H1 (cell line): Measurements from ENCODE around the gene XKR7. TPM values are rescaled to one million over a fixed set of nuclear protein-coding genes. Genes with fewer than 3 reads are reported as not detected.
"Not testable (repeated sequence)": the region's sequence is repeated elsewhere in the genome, so short reads cannot be mapped to it uniquely, and the experiment has no call there.

Experiments
- CTCF ChIA-PET: fragments of 300-600 bp; sonication (Branson Sonifier 250); formaldehyde crosslinking; loops from one replicate; lab custom pipeline; 2021; ENCODE audit not compliant: partially characterized antibody; lab: Charles Lee
- POLR2A ChIA-PET: fragments of 300-600 bp; sonication (Branson Sonifier 250); formaldehyde crosslinking; loops from one replicate; lab custom pipeline; 2021; ENCODE audit warnings: inconsistent platforms; ENCODE audit not compliant: partially characterized antibody; lab: Charles Lee
- DNase-seq, 2 experiments: peaks; one replicate each; pipeline versions ENCODE4 v3.0.0 to v3.0.0-alpha.2; 2010 to 2022; ENCODE audit warnings: low spot score in 2 of 2, low read depth in 1 of 2, mixed read lengths in 1 of 2
- FAIRE-seq: peaks from 2 replicates; lab custom pipeline; 2011; peaks lifted over from hg19 to GRCh38; lab: Jason Lieb, UNC
- H2AFZ ChIP-seq: 2 replicates; pipeline ENCODE4 v1.8.1; 2012; ENCODE audit warnings: low read length, inconsistent platforms
- H2AK5ac ChIP-seq: 2 replicates; pipeline ENCODE4 v1.6.1; 2013; ENCODE audit warnings: low read depth, low read length
- H2BK120ac ChIP-seq: replicated peaks from 2 replicates; pipeline ENCODE3; 2013; ENCODE audit warnings: low read depth, low read length, inconsistent platforms
- H2BK12ac ChIP-seq: 2 replicates; pipeline ENCODE4 v1.6.1; 2013; ENCODE audit warnings: low read depth, low read length
- H2BK15ac ChIP-seq: 2 replicates; pipeline ENCODE4 v1.6.1; 2013; ENCODE audit warnings: low read length
- H2BK20ac ChIP-seq: 2 replicates; pipeline ENCODE4 v1.6.1; 2013; ENCODE audit warnings: low read length
- H2BK5ac ChIP-seq: 2 replicates; pipeline ENCODE4 v1.6.1; 2013; ENCODE audit warnings: low read depth, low read length
- H3K14ac ChIP-seq: 2 replicates; pipeline ENCODE4 v1.6.1; 2013; ENCODE audit warnings: inconsistent platforms; ENCODE audit not compliant: insufficient read length
- H3K18ac ChIP-seq: 2 replicates; pipeline ENCODE4 v1.6.1; 2013; ENCODE audit warnings: low read length; ENCODE audit errors: extremely low read depth
- H3K23ac ChIP-seq: 2 replicates; pipeline ENCODE4 v1.6.1; 2013; ENCODE audit warnings: inconsistent platforms; ENCODE audit not compliant: insufficient read length
- H3K23me2 ChIP-seq: 2 replicates; pipeline ENCODE4 v1.6.1; 2013; ENCODE audit warnings: low read depth, low read length
- H3K27ac ChIP-seq: 2 replicates; pipeline ENCODE4 v1.6.1; 2011; ENCODE audit warnings: low read depth, low read length, inconsistent platforms
- H3K27me3 ChIP-seq, 4 experiments: replicated peaks in 1 of 4; 1 replicate in 1 of 4; 2 replicates in 3 of 4; pipeline versions ENCODE4 v1.6.1 to v1.8.1; 2011 to 2013; ENCODE audit warnings: low read length in 3 of 4, mild to moderate bottlenecking in 3 of 4, inconsistent platforms in 2 of 4, mixed read lengths in 2 of 4, moderate library complexity in 1 of 4; ENCODE audit not compliant: control insufficient read depth in 3 of 4, insufficient read depth in 3 of 4; ENCODE audit errors: extremely low read depth in 1 of 4
- H3K36me3 ChIP-seq, 4 experiments: 2 replicates each; pipeline versions ENCODE4 v1.6.1 to v1.8.1; 2011 to 2013; ENCODE audit warnings: mild to moderate bottlenecking in 4 of 4, low read length in 3 of 4, moderate library complexity in 2 of 4, control low read depth in 1 of 4, inconsistent platforms in 1 of 4; ENCODE audit not compliant: insufficient read depth in 4 of 4, control insufficient read depth in 2 of 4
- H3K4ac ChIP-seq: replicated peaks from 2 replicates; pipeline ENCODE3; 2013; ENCODE audit warnings: low read length, low read depth, mixed read lengths, inconsistent platforms; ENCODE audit not compliant: insufficient read length
- H3K4me1 ChIP-seq, 4 experiments: replicated peaks in 1 of 4; 1 replicate in 1 of 4; 2 replicates in 3 of 4; pipeline versions ENCODE4 v1.6.1 to v1.8.1; 2011 to 2013; ENCODE audit warnings: low read length in 3 of 4, inconsistent platforms in 2 of 4, mixed read lengths in 1 of 4; ENCODE audit not compliant: insufficient read depth in 4 of 4, control insufficient read depth in 3 of 4
- H3K4me2 ChIP-seq, 2 experiments: 2 replicates each; pipeline versions ENCODE4 v1.6.1 to v1.8.1; 2011 to 2013; ENCODE audit warnings: low read depth in 2 of 2, low read length in 2 of 2, control low read depth in 1 of 2, inconsistent platforms in 1 of 2, mild to moderate bottlenecking in 1 of 2; ENCODE audit not compliant: insufficient read depth in 1 of 2
- H3K4me3 ChIP-seq, 4 experiments: fragments of 200-600, 300-600 bp in 1 of 4; sonication (generic), shearing (Covaris generic), sonication (Bioruptor Twin) in 1 of 4; 2 replicates each; pipeline versions ENCODE4 v1.5.1 to v1.8.1; 2011 to 2016; ENCODE audit warnings: low read length in 4 of 4, low read depth in 3 of 4, control low read depth in 2 of 4, inconsistent platforms in 2 of 4, mild to moderate bottlenecking in 2 of 4, mixed read lengths in 1 of 4, moderate library complexity in 1 of 4; ENCODE audit not compliant: insufficient read depth in 2 of 4; ENCODE audit errors: extremely low read depth in 1 of 4
- H3K56ac ChIP-seq: replicated peaks from 2 replicates; pipeline ENCODE3; 2013; ENCODE audit warnings: low read depth, mild to moderate bottlenecking, mixed read lengths, low read length, inconsistent platforms; ENCODE audit not compliant: insufficient read length
- H3K79me1 ChIP-seq: 2 replicates; pipeline ENCODE4 v1.6.1; 2013; ENCODE audit warnings: low read depth, low read length, control low read depth
- H3K79me2 ChIP-seq, 2 experiments: 2 replicates each; pipeline versions ENCODE4 v1.6.1 to v1.8.1; 2012 to 2013; ENCODE audit warnings: low read length in 2 of 2, mild to moderate bottlenecking in 2 of 2, inconsistent platforms in 1 of 2; ENCODE audit not compliant: insufficient read depth in 2 of 2, control insufficient read depth in 1 of 2
- H3K9ac ChIP-seq, 4 experiments: replicated peaks in 1 of 4; 1 replicate in 1 of 4; 2 replicates in 3 of 4; pipeline versions ENCODE4 v1.6.1 to v1.8.1; 2011 to 2013; ENCODE audit warnings: low read depth in 3 of 4, low read length in 3 of 4, control low read depth in 2 of 4, mild to moderate bottlenecking in 2 of 4, moderate library complexity in 2 of 4, inconsistent platforms in 1 of 4; ENCODE audit errors: extremely low read depth in 1 of 4
- H3K9me3 ChIP-seq, 2 experiments: 2 replicates each; pipeline versions ENCODE4 v1.6.1 to v1.8.1; 2012 to 2013; ENCODE audit warnings: mild to moderate bottlenecking in 2 of 2, moderate library complexity in 2 of 2, control low read depth in 1 of 2, inconsistent platforms in 1 of 2, low read depth in 1 of 2, low read length in 1 of 2, mixed read lengths in 1 of 2; ENCODE audit not compliant: insufficient read depth in 2 of 2
- H4K20me1 ChIP-seq, 2 experiments: replicated peaks in 1 of 2; 2 replicates each; pipeline versions ENCODE3 to v1.8.1; 2011 to 2013; ENCODE audit warnings: inconsistent platforms in 2 of 2, low read length in 2 of 2, mild to moderate bottlenecking in 1 of 2; ENCODE audit not compliant: insufficient read depth in 2 of 2, control insufficient read depth in 1 of 2
- H4K5ac ChIP-seq: 2 replicates; pipeline ENCODE4 v1.6.1; 2013; ENCODE audit warnings: low read length, low read depth, mixed read lengths, inconsistent platforms; ENCODE audit not compliant: insufficient read length
- H4K8ac ChIP-seq: 2 replicates; pipeline ENCODE4 v1.8.0; 2013; ENCODE audit warnings: mild to moderate bottlenecking, moderate library complexity, low read length, inconsistent platforms; ENCODE audit not compliant: insufficient read depth; ENCODE audit errors: extremely low read depth
- H4K91ac ChIP-seq: replicated peaks from 2 replicates; pipeline ENCODE3; 2013; ENCODE audit warnings: low read length, mixed read lengths, inconsistent platforms; ENCODE audit not compliant: insufficient read length
- WGBS, 2 experiments: shearing (Covaris generic) in 1 of 2; methylation state at CpG; one replicate each; pipeline versions ENCODE4 v1.1.6 to v1.1.7; 2013 to 2015; ENCODE audit warnings: low lambda C conversion rate in 2 of 2, mixed read lengths in 2 of 2, inconsistent platforms in 1 of 2, low coverage in 1 of 2, missing lambda C conversion rate in 1 of 2; ENCODE audit not compliant: insufficient replicate concordance in 2 of 2, insufficient coverage in 1 of 2, insufficient read length in 1 of 2; ENCODE audit errors: extremely low coverage in 1 of 2, missing lambda C conversion rate in 1 of 2; 5-methylcytosine and 5-hydroxymethylcytosine counted together
- polyA plus RNA-seq, 7 experiments: library from polyadenylated mRNA; depleted of rRNA in 3 of 7; stranded (reverse) in 5 of 7; unstranded in 2 of 7; fragments of >200 nt in 5 of 7; fragments of 200-250 nt in 2 of 7; gene quantifications; 1 replicate in 5 of 7; 2 replicates in 1 of 7; 4 replicates in 1 of 7; pipeline versions ENCODE4 v1.2.1 to v1.2.3, GENCODE V29; 2011 to 2013; ENCODE audit warnings: missing spikeins in 2 of 7, mixed read lengths in 2 of 7
- total RNA-seq: library from RNA; stranded (reverse); fragmentation: NEBNext Ultra II Directional; extraction: Animal tissue kit (Norgen Biotek cat#: 25700); gene quantifications from 2 replicates; pipeline ENCODE4 v1.2.1, GENCODE V29; 2021

XKR7 gene
- total and polyA plus RNA-seq, 2 of the 8 experiments (the other 6 are each of a cell fraction or from before 2014, with no cell fraction given), result 1.8 to 2.4 TPM

DNA sequence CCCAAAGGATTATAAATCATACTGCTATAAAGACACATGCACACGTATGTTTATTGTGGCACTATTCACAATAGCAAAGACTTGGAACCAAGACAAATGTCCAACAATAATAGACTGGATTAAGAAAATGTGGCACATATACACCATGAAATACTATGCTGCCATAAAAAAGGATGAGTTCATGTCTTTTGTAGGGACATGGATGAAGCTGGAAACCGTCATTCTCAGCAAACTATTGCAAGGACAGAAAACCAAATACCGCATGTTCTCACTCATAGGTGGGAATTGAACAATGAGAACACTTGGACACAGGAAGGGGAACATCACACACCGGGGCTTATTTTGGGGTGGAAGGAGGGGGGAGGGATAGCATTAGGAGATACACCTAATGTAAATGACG lies 46.5 kb upstream of the XKR7 start:
- H3K27me3 ChIP-seq, H4K5ac ChIP-seq, H3K79me1 ChIP-seq, H4K91ac ChIP-seq, H2BK12ac ChIP-seq, H3K23ac ChIP-seq, H3K18ac ChIP-seq, H3K56ac ChIP-seq, H4K8ac ChIP-seq, H3K23me2 ChIP-seq, H2BK15ac ChIP-seq, H3K4ac ChIP-seq, H3K4me2 ChIP-seq, DNase-seq, POLR2A ChIA-PET, H2BK5ac ChIP-seq, H3K9ac ChIP-seq, CTCF ChIA-PET, H3K36me3 ChIP-seq, H3K9me3 ChIP-seq, H4K20me1 ChIP-seq, H3K4me3 ChIP-seq, H3K14ac ChIP-seq, FAIRE-seq, H2AK5ac ChIP-seq, H3K79me2 ChIP-seq, H2BK120ac ChIP-seq, H2BK20ac ChIP-seq, H3K27ac ChIP-seq, H2AFZ ChIP-seq: not testable (repeated sequence)
- 90% methylated on average over 5 of the region's 5 CpGs; no CpG with 5 or more reads in 1 of the 2 experiments for WGBS, 2 experiments
- H3K4me1 ChIP-seq, result peaks cover 0 to 22% (median 16%) of the 10 kb centered on the region in 4 experiments; a peak in 6 of 7 replicates
